ENCODE data around the gene FRAT2. TPM values are rescaled to one million over a fixed set of nuclear protein-coding genes. Genes with fewer than 3 reads are reported as not detected.
A peak's percentile ranks its signal among the peaks of the same experiment; 100 is the strongest.

FRAT2 gene
- total and polyA plus RNA-seq, 10 of the 15 experiments (the other 5 are each of a cell fraction or from before 2014, with no cell fraction given): 0.69 to 5.9 (median 3.8) TPM

DNA sequence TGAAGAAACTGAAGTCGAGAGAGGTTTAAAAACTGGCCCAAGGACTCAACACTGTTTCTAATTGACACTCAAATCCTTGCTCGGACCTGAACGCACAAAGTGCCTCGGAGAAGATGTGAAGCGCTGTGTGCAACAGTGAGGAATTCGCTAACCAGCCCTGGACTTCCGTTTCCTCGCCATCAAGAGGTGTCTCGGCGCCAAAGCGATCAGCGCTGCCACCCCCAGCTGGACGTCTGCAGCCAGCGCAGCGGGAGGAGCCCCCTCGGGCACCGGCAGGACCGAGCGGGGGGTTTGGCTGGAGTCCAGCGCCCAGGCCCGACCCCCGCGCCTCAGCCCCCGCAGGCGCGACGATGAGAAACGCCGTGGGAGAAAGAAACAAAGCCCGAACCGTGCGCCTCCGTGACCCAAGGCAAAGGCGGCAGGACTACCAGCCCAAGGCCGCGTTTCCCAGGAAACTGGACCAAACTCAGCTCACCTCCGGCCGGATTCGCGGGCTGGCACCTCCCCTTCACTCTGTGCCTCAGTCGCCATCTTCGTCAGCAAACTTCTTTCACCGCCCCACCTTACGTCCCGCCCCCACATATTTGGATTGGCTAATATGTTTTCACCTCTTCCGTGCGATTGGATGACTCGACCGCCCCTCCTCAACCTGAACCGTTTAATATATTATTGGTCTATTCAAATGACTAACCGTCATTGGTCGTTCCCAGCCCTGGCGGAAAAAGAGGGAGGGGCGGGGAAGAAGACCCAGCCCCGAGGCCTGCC lies 42.2 kb downstream of the FRAT2 start, which contains the start of gene ARHGAP19 (continued):
- TF ChIP-seq, protein P1, sequence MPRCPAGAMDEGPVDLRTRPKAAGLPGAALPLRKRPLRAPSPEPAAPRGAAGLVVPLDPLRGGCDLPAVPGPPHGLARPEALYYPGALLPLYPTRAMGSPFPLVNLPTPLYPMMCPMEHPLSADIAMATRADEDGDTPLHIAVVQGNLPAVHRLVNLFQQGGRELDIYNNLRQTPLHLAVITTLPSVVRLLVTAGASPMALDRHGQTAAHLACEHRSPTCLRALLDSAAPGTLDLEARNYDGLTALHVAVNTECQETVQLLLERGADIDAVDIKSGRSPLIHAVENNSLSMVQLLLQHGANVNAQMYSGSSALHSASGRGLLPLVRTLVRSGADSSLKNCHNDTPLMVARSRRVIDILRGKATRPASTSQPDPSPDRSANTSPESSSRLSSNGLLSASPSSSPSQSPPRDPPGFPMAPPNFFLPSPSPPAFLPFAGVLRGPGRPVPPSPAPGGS (IDR thresholded peaks at IDR 0.05; ENCODE audit: borderline replicate concordance, insufficient read depth, low read depth, low read length, poor library complexity, severe bottlenecking): no peak
- TF ChIP-seq, protein P2, sequence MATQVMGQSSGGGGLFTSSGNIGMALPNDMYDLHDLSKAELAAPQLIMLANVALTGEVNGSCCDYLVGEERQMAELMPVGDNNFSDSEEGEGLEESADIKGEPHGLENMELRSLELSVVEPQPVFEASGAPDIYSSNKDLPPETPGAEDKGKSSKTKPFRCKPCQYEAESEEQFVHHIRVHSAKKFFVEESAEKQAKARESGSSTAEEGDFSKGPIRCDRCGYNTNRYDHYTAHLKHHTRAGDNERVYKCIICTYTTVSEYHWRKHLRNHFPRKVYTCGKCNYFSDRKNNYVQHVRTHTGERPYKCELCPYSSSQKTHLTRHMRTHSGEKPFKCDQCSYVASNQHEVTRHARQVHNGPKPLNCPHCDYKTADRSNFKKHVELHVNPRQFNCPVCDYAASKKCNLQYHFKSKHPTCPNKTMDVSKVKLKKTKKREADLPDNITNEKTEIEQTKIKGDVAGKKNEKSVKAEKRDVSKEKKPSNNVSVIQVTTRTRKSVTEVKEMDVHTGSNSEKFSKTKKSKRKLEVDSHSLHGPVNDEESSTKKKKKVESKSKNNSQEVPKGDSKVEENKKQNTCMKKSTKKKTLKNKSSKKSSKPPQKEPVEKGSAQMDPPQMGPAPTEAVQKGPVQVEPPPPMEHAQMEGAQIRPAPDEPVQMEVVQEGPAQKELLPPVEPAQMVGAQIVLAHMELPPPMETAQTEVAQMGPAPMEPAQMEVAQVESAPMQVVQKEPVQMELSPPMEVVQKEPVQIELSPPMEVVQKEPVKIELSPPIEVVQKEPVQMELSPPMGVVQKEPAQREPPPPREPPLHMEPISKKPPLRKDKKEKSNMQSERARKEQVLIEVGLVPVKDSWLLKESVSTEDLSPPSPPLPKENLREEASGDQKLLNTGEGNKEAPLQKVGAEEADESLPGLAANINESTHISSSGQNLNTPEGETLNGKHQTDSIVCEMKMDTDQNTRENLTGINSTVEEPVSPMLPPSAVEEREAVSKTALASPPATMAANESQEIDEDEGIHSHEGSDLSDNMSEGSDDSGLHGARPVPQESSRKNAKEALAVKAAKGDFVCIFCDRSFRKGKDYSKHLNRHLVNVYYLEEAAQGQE (IDR thresholded peaks at IDR 0.05; ENCODE audit: low read depth, low read length): no peak
- TF ChIP-seq FOXM1 (IDR thresholded peaks at IDR 0.05; ENCODE audit: low read depth, low read length): 0 out of 2 replicates have a peak, but pooled peaks have one; percentile 70
- peak; percentile 76; the same call in 1 of the 2 replicates for TF ChIP-seq SMARCA5 (IDR thresholded peaks at IDR 0.05)
- TF ChIP-seq, protein P3, sequence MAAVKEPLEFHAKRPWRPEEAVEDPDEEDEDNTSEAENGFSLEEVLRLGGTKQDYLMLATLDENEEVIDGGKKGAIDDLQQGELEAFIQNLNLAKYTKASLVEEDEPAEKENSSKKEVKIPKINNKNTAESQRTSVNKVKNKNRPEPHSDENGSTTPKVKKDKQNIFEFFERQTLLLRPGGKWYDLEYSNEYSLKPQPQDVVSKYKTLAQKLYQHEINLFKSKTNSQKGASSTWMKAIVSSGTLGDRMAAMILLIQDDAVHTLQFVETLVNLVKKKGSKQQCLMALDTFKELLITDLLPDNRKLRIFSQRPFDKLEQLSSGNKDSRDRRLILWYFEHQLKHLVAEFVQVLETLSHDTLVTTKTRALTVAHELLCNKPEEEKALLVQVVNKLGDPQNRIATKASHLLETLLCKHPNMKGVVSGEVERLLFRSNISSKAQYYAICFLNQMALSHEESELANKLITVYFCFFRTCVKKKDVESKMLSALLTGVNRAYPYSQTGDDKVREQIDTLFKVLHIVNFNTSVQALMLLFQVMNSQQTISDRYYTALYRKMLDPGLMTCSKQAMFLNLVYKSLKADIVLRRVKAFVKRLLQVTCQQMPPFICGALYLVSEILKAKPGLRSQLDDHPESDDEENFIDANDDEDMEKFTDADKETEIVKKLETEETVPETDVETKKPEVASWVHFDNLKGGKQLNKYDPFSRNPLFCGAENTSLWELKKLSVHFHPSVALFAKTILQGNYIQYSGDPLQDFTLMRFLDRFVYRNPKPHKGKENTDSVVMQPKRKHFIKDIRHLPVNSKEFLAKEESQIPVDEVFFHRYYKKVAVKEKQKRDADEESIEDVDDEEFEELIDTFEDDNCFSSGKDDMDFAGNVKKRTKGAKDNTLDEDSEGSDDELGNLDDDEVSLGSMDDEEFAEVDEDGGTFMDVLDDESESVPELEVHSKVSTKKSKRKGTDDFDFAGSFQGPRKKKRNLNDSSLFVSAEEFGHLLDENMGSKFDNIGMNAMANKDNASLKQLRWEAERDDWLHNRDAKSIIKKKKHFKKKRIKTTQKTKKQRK (IDR thresholded peaks at IDR 0.05; ENCODE audit: low read depth, low read length): peak; percentile 53; the same call in 1 of the 2 replicates
- TF ChIP-seq, protein P4, sequence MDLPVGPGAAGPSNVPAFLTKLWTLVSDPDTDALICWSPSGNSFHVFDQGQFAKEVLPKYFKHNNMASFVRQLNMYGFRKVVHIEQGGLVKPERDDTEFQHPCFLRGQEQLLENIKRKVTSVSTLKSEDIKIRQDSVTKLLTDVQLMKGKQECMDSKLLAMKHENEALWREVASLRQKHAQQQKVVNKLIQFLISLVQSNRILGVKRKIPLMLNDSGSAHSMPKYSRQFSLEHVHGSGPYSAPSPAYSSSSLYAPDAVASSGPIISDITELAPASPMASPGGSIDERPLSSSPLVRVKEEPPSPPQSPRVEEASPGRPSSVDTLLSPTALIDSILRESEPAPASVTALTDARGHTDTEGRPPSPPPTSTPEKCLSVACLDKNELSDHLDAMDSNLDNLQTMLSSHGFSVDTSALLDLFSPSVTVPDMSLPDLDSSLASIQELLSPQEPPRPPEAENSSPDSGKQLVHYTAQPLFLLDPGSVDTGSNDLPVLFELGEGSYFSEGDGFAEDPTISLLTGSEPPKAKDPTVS (IDR thresholded peaks at IDR 0.05; ENCODE audit: low read depth, low read length): no peak
- TF ChIP-seq KDM1A (IDR thresholded peaks at IDR 0.05; ENCODE audit: borderline replicate concordance): no peak
- TF ChIP-seq IKZF1 (conservative IDR thresholded peaks at IDR 0.05): peak; percentile 78
- TF ChIP-seq JUNB (IDR thresholded peaks at IDR 0.05): no peak
- no peak; the same call in 1 of the 2 replicates for TF ChIP-seq HDGF (IDR thresholded peaks at IDR 0.05)
- TF ChIP-seq, protein P5, sequence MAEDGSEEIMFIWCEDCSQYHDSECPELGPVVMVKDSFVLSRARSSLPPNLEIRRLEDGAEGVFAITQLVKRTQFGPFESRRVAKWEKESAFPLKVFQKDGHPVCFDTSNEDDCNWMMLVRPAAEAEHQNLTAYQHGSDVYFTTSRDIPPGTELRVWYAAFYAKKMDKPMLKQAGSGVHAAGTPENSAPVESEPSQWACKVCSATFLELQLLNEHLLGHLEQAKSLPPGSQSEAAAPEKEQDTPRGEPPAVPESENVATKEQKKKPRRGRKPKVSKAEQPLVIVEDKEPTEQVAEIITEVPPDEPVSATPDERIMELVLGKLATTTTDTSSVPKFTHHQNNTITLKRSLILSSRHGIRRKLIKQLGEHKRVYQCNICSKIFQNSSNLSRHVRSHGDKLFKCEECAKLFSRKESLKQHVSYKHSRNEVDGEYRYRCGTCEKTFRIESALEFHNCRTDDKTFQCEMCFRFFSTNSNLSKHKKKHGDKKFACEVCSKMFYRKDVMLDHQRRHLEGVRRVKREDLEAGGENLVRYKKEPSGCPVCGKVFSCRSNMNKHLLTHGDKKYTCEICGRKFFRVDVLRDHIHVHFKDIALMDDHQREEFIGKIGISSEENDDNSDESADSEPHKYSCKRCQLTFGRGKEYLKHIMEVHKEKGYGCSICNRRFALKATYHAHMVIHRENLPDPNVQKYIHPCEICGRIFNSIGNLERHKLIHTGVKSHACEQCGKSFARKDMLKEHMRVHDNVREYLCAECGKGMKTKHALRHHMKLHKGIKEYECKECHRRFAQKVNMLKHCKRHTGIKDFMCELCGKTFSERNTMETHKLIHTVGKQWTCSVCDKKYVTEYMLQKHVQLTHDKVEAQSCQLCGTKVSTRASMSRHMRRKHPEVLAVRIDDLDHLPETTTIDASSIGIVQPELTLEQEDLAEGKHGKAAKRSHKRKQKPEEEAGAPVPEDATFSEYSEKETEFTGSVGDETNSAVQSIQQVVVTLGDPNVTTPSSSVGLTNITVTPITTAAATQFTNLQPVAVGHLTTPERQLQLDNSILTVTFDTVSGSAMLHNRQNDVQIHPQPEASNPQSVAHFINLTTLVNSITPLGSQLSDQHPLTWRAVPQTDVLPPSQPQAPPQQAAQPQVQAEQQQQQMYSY (CRISPR knock-in tag; IDR thresholded peaks at IDR 0.05): no peak
